Vagina (tissue), 2 donors: ENCODE data around the gene APPL2. TPM values are rescaled to one million over a fixed set of nuclear protein-coding genes. Genes with fewer than 3 reads are reported as not detected.

Source experiments
- DNase-seq, 2 donors: peaks; one replicate each; pipeline ENCODE4 v3.0.0-alpha.2; 2017; ENCODE audit errors: extremely low spot score in 2 of 2
- H3K27ac ChIP-seq: fragments of 200-600 bp; sonication (generic); one replicate; pipeline ENCODE4 v1.5.1; 2019
- H3K27me3 ChIP-seq: fragments of 200-600 bp; sonication (generic); one replicate; pipeline ENCODE4 v1.5.1; 2019
- H3K36me3 ChIP-seq, 2 donors: fragments of 200-600 bp; sonication (generic); one replicate each; pipeline ENCODE4 v1.5.1; 2017 to 2019
- H3K4me1 ChIP-seq: fragments of 200-600 bp; sonication (generic); one replicate; pipeline ENCODE4 v1.5.1; 2019
- H3K4me3 ChIP-seq, 2 donors: fragments of 200-600 bp; sonication (generic); 1 replicate in 1 of 2; 2 replicates in 1 of 2; pipeline ENCODE4 v1.5.1; 2016 to 2019
- H3K9me3 ChIP-seq: fragments of 200-600 bp; sonication (generic); one replicate; pipeline ENCODE4 v1.5.1; 2019
- CTCF ChIP-seq, 3 experiments: fragments of 450-650 bp in 2 of 3; fragments of 200-600 bp in 1 of 3; sonication (generic) in 1 of 3; IDR thresholded peaks; one replicate each; pipeline ENCODE4 v1.5.1; 2017 to 2019; ENCODE audit warnings: antibody characterized with exemption in 3 of 3, mild to moderate bottlenecking in 2 of 3, moderate library complexity in 2 of 3
- POLR2A ChIP-seq, 2 donors: fragments of 450-650 bp; IDR thresholded peaks; one replicate each; pipeline ENCODE4 v1.6.1; 2017; ENCODE audit warnings: antibody characterized with exemption in 2 of 2, mild to moderate bottlenecking in 2 of 2, moderate library complexity in 2 of 2
- POLR2AphosphoS5 ChIP-seq, 2 donors: sonication (generic); formaldehyde crosslinking; IDR thresholded peaks; one replicate each; pipeline ENCODE4 v1.9.0; 2017; ENCODE audit warnings: antibody characterized with exemption in 2 of 2, mild to moderate bottlenecking in 2 of 2, low read depth in 1 of 2; ENCODE audit not compliant: insufficient read depth in 1 of 2
- intact Hi-C: fragments of 100-400 bp; cut with DNase I; formaldehyde crosslinking; loops from one replicate; pipeline ENCODE4 v1.15.1; 2023
- total RNA-seq: library from RNA; depleted of rRNA; stranded (reverse); fragments of >200 nt; gene quantifications from one replicate; pipeline ENCODE4 v1.2.3, GENCODE V29; 2016

Gene APPL2
- total RNA-seq, 1 donor from 2014 or later = 48.1 TPM

- intact Hi-C loops = no loop called here
Measured at GRCh38 chr12:105171691-105172436, 64.1 kb downstream of the APPL2 start.

GRCh38 chr12:105170139-105170538 is 65.8 kb downstream of the APPL2 start:
- no peaks in the 10 kb centered on the region for H3K27me3 ChIP-seq
- H3K36me3 ChIP-seq = peaks cover 0 to 52% of the 10 kb centered on the region in 2 donors
- peaks cover 8% of the 10 kb centered on the region for H3K4me1 ChIP-seq
- no peak for TF ChIP-seq CTCF (IDR thresholded peaks at IDR 0.05)
- no peak for TF ChIP-seq POLR2A (IDR thresholded peaks at IDR 0.05)
- no peak for DNase-seq
- H3K4me3 ChIP-seq = no peak overlapping the region
- no peak overlapping the region for H3K27ac ChIP-seq
- intact Hi-C loops = no loop called here
- H3K9me3 ChIP-seq = no peaks in the 10 kb centered on the region

More at GRCh38 chr12:105171691-105172436, 64.1 kb downstream of the APPL2 start:
- no peak overlapping the region for H3K4me3 ChIP-seq
- TF ChIP-seq POLR2AphosphoS5 (IDR thresholded peaks at IDR 0.05; ENCODE audit: insufficient read depth in 1 of 2, low read depth in 1 of 2) (no peak), POLR2A (IDR thresholded peaks at IDR 0.05) (no peak), CTCF (IDR thresholded peaks at IDR 0.05) (no peak)
- no peak for DNase-seq
- no peaks in the 10 kb centered on the region for H3K27me3 ChIP-seq
- H3K4me1 ChIP-seq = no peaks in the 10 kb centered on the region
- H3K9me3 ChIP-seq = no peaks in the 10 kb centered on the region
- no peak overlapping the region for H3K27ac ChIP-seq
- peaks cover 0 to 47% of the 10 kb centered on the region in 2 donors for H3K36me3 ChIP-seq

- H3K36me3 ChIP-seq = peaks cover 0 to 58% of the 10 kb centered on the region in 2 donors
- TF ChIP-seq POLR2AphosphoS5 (IDR thresholded peaks at IDR 0.05; ENCODE audit: insufficient read depth in 1 of 2, low read depth in 1 of 2) (no peak), CTCF (IDR thresholded peaks at IDR 0.05) (no peak), POLR2A (IDR thresholded peaks at IDR 0.05) (no peak)
- H3K27me3 ChIP-seq = no peaks in the 10 kb centered on the region
- intact Hi-C loops = no loop called here
- no peak overlapping the region for H3K27ac ChIP-seq
- H3K9me3 ChIP-seq = no peaks in the 10 kb centered on the region
- H3K4me3 ChIP-seq = no peak overlapping the region
- no peak for DNase-seq
- H3K4me1 ChIP-seq = peaks cover 8% of the 10 kb centered on the region
Measured at GRCh38 chr12:105168006-105168405, 68.0 kb downstream of the APPL2 start.

- DNase-seq = no peak
- intact Hi-C loops = no loop called here
Measured at GRCh38 chr12:105167346-105167745, 68.6 kb downstream of the APPL2 start.

More at GRCh38 chr12:105167346-105167745, 68.6 kb downstream of the APPL2 start:
- Histone ChIP-seq H3K27me3 (no peaks in the 10 kb centered on the region), H3K36me3 (peaks cover 0 to 62% of the 10 kb centered on the region in 2 donors), H3K4me3 (no peak overlapping the region), H3K9me3 (no peaks in the 10 kb centered on the region), H3K27ac (no peak overlapping the region), H3K4me1 (peaks cover 8% of the 10 kb centered on the region)
- TF ChIP-seq POLR2A (IDR thresholded peaks at IDR 0.05) (no peak), POLR2AphosphoS5 (IDR thresholded peaks at IDR 0.05; ENCODE audit: insufficient read depth in 1 of 2, low read depth in 1 of 2) (no peak), CTCF (IDR thresholded peaks at IDR 0.05) (no peak)
